ENCODE measurements around the gene STRA8.

The STRA8 gene

GRCh38 chr7:135259702-135260101 is 26.1 kb downstream of the STRA8 start:
- in situ Hi-C loops (cut with MboI; ENCODE audit: low pct_unique_long_range_greater_than_20kb, low sequenced_read_pairs): no loop called here
- DNase-seq: no peak

- in situ Hi-C loops (cut with MboI; ENCODE audit: low pct_unique_long_range_greater_than_20kb, low sequenced_read_pairs): no loop called here
- no peak for DNase-seq
Measured at GRCh38 chr7:135260470-135260869, 26.8 kb downstream of the STRA8 start.

- in situ Hi-C loops (cut with MboI; ENCODE audit: low pct_unique_long_range_greater_than_20kb, low sequenced_read_pairs): no loop called here
- DNase-seq: no peak
Measured at GRCh38 chr7:135260930-135261721, 27.5 kb downstream of the STRA8 start.

GRCh38 chr7:135262623-135263320 is 29.1 kb downstream of the STRA8 start:
- no peak for DNase-seq
- in situ Hi-C loops (cut with MboI; ENCODE audit: low pct_unique_long_range_greater_than_20kb, low sequenced_read_pairs): no loop called here

GRCh38 chr7:135263321-135263970 is 29.8 kb downstream of the STRA8 start:
- in situ Hi-C loops (cut with MboI; ENCODE audit: low pct_unique_long_range_greater_than_20kb, low sequenced_read_pairs): no loop called here
- DNase-seq: no peak

- DNase-seq: no peak
Measured at GRCh38 chr7:135265637-135266036, 32.0 kb downstream of the STRA8 start.

GRCh38 chr7:135269921-135270320 is 36.3 kb downstream of the STRA8 start:
- in situ Hi-C loops (cut with MboI; ENCODE audit: low pct_unique_long_range_greater_than_20kb, low sequenced_read_pairs): no loop called here
- DNase-seq: no peak

More at GRCh38 chr7:135265637-135266036, 32.0 kb downstream of the STRA8 start:
- in situ Hi-C loops (cut with MboI; ENCODE audit: low pct_unique_long_range_greater_than_20kb, low sequenced_read_pairs): no loop called here

- in situ Hi-C loops (cut with MboI; ENCODE audit: low pct_unique_long_range_greater_than_20kb, low sequenced_read_pairs): no loop called here
- no peak for DNase-seq
Measured at GRCh38 chr7:135270577-135271254, 37.1 kb downstream of the STRA8 start.

- in situ Hi-C loops (cut with MboI; ENCODE audit: low pct_unique_long_range_greater_than_20kb, low sequenced_read_pairs): no loop called here
- no peak for DNase-seq
Measured at GRCh38 chr7:135271255-135271615, 37.6 kb downstream of the STRA8 start.

- in situ Hi-C loops (cut with MboI; ENCODE audit: low pct_unique_long_range_greater_than_20kb, low sequenced_read_pairs): no loop called here
- DNase-seq: no peak
Measured at GRCh38 chr7:135272303-135272702, 38.7 kb downstream of the STRA8 start.

- no peak for DNase-seq
- in situ Hi-C loops (cut with MboI; ENCODE audit: low pct_unique_long_range_greater_than_20kb, low sequenced_read_pairs): no loop called here
Measured at GRCh38 chr7:135273581-135273980, 39.9 kb downstream of the STRA8 start.

GRCh38 chr7:135274495-135275268 is 41.0 kb downstream of the STRA8 start:
- peak; percentile 84 for DNase-seq
- in situ Hi-C loops (cut with MboI; ENCODE audit: low pct_unique_long_range_greater_than_20kb, low sequenced_read_pairs): no loop called here

- in situ Hi-C loops (cut with MboI; ENCODE audit: low pct_unique_long_range_greater_than_20kb, low sequenced_read_pairs): no loop called here
- no peak for DNase-seq
Measured at GRCh38 chr7:135275971-135276580, 42.4 kb downstream of the STRA8 start.

- DNase-seq: no peak
- in situ Hi-C loops (cut with MboI; ENCODE audit: low pct_unique_long_range_greater_than_20kb, low sequenced_read_pairs): no loop called here
Measured at GRCh38 chr7:135277161-135277560, 43.5 kb downstream of the STRA8 start.

- peak; percentile 83 for DNase-seq
- in situ Hi-C loops (cut with MboI; ENCODE audit: low pct_unique_long_range_greater_than_20kb, low sequenced_read_pairs): no loop called here
Measured at GRCh38 chr7:135281363-135281949, 47.8 kb downstream of the STRA8 start.

- in situ Hi-C loops (cut with MboI; ENCODE audit: low pct_unique_long_range_greater_than_20kb, low sequenced_read_pairs): no loop called here
- no peak for DNase-seq
Measured at GRCh38 chr7:135282561-135283254, 49.1 kb downstream of the STRA8 start.

- DNase-seq: no peak
- in situ Hi-C loops (cut with MboI; ENCODE audit: low pct_unique_long_range_greater_than_20kb, low sequenced_read_pairs): no loop called here
Measured at GRCh38 chr7:135283959-135284638, 50.5 kb downstream of the STRA8 start.
